ENCODE measurements around the gene FGA. TPM values are rescaled to one million over a fixed set of nuclear protein-coding genes. Genes with fewer than 3 reads are reported as not detected.

Gene FGA
- total and polyA plus RNA-seq, 7 donors: 0.79 to 0.83 TPM; not detected in 5

DNA sequence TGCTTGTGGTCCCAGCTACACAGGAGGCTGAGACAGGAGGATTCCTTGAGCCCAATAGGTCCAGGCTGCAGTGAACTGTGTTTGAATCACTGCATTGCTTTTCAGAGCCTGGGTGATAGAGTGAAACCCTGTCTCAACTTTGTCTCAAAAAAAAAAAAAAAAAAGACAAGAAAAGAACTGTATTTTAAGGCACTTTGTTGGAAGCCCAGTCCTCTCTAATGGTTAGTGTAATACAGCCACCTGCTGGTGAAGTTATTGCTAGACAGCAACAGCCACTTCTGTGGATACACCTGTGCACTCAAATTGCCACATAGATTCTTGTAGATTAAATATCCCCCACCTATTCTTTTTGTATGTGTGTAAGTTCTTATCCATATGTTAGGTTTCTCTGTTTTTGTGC is 32.1 kb upstream of the FGA start:
- Histone ChIP-seq H3K9me3 (no peaks in the 10 kb centered on the region), H3K36me3 (ENCODE audit: insufficient read depth in 1 of 2, low read depth in 1 of 2) (no peaks in the 10 kb centered on the region), H3K4me3 (no peak overlapping the region), H3K27ac (no peak overlapping the region), H3K27me3 (ENCODE audit: insufficient read depth in 3 of 3, low read length in 2 of 3) (peaks cover 0 to 12% (median 0%) of the 10 kb centered on the region in 3 donors), H3K4me1 (peaks cover 4% of the 10 kb centered on the region)
- TF ChIP-seq, protein P1, sequence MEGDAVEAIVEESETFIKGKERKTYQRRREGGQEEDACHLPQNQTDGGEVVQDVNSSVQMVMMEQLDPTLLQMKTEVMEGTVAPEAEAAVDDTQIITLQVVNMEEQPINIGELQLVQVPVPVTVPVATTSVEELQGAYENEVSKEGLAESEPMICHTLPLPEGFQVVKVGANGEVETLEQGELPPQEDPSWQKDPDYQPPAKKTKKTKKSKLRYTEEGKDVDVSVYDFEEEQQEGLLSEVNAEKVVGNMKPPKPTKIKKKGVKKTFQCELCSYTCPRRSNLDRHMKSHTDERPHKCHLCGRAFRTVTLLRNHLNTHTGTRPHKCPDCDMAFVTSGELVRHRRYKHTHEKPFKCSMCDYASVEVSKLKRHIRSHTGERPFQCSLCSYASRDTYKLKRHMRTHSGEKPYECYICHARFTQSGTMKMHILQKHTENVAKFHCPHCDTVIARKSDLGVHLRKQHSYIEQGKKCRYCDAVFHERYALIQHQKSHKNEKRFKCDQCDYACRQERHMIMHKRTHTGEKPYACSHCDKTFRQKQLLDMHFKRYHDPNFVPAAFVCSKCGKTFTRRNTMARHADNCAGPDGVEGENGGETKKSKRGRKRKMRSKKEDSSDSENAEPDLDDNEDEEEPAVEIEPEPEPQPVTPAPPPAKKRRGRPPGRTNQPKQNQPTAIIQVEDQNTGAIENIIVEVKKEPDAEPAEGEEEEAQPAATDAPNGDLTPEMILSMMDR (IDR thresholded peaks at IDR 0.05): peak; percentile 32
- ATAC-seq: no peak
- intact Hi-C loops (cut with DNase I): loop anchor here in 1 of 2 donors (5.0 kb wide), 1 partner anchor 70 kb away; the partner anchor contains the start of gene PLRG1
- DNase-seq: no peak

DNA sequence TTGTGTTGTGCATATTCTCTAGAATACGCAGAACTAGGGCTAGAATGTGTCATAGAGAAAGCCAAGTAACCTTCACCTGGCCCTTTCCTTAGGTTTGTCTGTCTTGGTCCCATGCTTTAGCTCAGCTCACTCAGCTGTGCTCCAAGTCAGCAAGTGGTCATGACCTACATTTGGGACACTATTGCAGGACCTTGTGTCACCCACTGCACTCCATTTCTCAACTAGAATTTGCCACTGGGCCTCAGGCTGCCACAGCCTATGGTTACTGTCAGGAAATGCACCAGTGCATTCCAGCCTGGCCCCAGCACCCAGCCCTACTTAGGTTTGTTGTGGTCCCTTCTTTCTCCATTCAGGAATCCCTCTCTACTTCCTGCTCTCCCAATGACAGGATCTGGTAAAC is 29.6 kb upstream of the FGA start:
- TF ChIP-seq, protein P1 (IDR thresholded peaks at IDR 0.05): no peak
- Histone ChIP-seq H3K4me1 (no peaks in the 10 kb centered on the region), H3K27me3 (ENCODE audit: insufficient read depth in 3 of 3, low read length in 2 of 3) (no peaks in the 10 kb centered on the region), H3K9me3 (no peaks in the 10 kb centered on the region), H3K4me3 (no peak overlapping the region), H3K36me3 (ENCODE audit: insufficient read depth in 1 of 2, low read depth in 1 of 2) (no peaks in the 10 kb centered on the region), H3K27ac (no peak overlapping the region)
- intact Hi-C loops (cut with DNase I): loop anchor here in 1 of 2 donors (5.0 kb wide), 1 partner anchor 68 kb away; the partner anchor contains the start of gene PLRG1
- ATAC-seq (no peak), DNase-seq (no peak)
- 0 to 93% (median 38%) methylated on average over 1 of the region's 1 CpG for WGBS, 3 donors

DNA sequence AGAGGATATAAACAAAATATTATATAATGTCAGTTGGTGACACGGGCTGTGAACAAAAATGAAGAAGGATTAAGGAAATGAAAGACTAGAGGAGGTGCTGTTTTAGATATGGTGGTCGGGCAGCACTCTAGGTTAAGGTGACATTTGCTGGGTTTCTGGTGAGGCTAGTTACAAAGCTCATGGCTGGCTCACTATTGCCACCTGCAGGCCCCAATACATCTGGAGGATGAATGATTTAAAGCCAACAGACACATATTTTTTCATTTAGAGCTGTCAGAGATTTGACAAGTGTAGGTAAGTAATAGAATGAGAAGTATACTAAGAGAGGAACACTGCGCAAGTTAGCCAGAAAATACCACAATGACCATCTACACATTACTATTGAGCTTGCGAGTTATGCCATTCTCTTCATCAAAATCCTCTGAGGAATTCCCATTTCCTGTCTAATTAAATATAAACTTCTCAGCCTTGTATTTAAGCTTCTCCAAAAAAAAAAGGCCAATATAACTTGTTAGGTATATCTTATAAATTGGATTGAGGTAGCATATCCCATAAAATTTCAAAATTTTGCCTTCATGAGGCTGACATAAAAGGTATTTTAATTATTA is 28.3 kb upstream of the FGA start:
- intact Hi-C loops (cut with DNase I): no loop called here
- H3K4me1 ChIP-seq: no peaks in the 10 kb centered on the region
- WGBS, 3 donors: 43 to 46% (median 44%) methylated on average over 4 of the region's 4 CpGs
- H3K36me3 ChIP-seq (ENCODE audit: insufficient read depth in 1 of 2, low read depth in 1 of 2): no peaks in the 10 kb centered on the region
- ATAC-seq (no peak), DNase-seq (no peak)
- H3K27me3 ChIP-seq (ENCODE audit: insufficient read depth in 3 of 3, low read length in 2 of 3): no peaks in the 10 kb centered on the region
- TF ChIP-seq, protein P1 (IDR thresholded peaks at IDR 0.05): peak; percentile 41
- H3K9me3 ChIP-seq: no peaks in the 10 kb centered on the region
- H3K27ac ChIP-seq: no peak overlapping the region
- H3K4me3 ChIP-seq: no peak overlapping the region

DNA sequence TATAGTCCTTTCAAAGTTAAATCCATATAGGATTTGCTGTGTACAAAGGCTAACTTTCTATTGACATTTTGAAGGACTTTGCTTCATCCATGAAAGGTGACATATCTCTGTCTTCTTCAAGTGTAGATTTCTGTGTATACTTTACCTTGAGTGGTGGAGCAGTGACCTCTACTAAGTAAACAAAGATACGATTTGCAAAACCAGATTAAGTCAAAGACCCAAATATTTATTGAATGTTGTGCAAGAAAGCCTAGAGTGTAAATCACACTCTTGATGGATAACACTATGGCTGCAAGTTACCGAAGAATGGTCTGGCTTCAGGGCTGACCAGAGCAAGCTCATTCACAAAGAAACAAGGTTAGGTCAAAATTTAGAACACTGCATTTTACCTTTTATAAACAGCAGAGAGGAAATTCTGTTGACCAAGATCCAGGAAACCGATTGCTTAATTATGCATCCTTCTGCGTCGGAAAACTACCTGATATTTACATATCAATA is 27.3 kb upstream of the FGA start:
- no peaks in the 10 kb centered on the region for H3K4me1 ChIP-seq
- no peak for DNase-seq
- TF ChIP-seq, protein P1 (IDR thresholded peaks at IDR 0.05): no peak
- no peaks in the 10 kb centered on the region for H3K9me3 ChIP-seq
- 70 to 77% (median 71%) methylated on average over 5 of the region's 5 CpGs for WGBS, 3 donors
- no peak for ATAC-seq
- no peaks in the 10 kb centered on the region for H3K36me3 ChIP-seq (ENCODE audit: insufficient read depth in 1 of 2, low read depth in 1 of 2)
- H3K4me3 ChIP-seq: no peak overlapping the region
- intact Hi-C loops (cut with DNase I): no loop called here
- H3K27me3 ChIP-seq (ENCODE audit: insufficient read depth in 3 of 3, low read length in 2 of 3): no peaks in the 10 kb centered on the region
- no peak overlapping the region for H3K27ac ChIP-seq

DNA sequence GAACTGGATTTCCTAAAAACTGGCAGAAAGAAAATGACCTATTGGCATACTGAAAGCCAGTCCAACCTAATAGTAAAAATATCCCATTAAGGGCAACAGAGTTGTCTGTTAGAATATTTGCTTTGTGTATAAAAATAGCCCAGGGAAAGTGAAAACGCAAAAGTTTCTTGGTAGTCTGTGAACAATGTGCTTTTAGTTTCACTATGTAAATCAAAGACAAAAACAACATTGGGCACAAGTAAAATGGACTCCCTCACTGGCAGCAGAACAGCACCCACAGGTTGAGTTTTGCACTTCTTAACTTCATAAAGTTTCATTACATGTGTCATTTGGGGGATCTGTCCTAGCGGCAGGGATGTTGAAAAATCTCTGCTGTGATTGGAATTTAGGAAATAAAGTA is 26.2 kb upstream of the FGA start:
- Histone ChIP-seq H3K4me1 (no peaks in the 10 kb centered on the region), H3K27ac (no peak overlapping the region), H3K27me3 (ENCODE audit: insufficient read depth in 3 of 3, low read length in 2 of 3) (no peaks in the 10 kb centered on the region), H3K9me3 (no peaks in the 10 kb centered on the region), H3K4me3 (no peak overlapping the region), H3K36me3 (ENCODE audit: insufficient read depth in 1 of 2, low read depth in 1 of 2) (no peaks in the 10 kb centered on the region)
- DNase-seq (no peak), ATAC-seq (no peak)
- intact Hi-C loops (cut with DNase I): no loop called here
- 49 to 75% (median 68%) methylated on average over 2 of the region's 2 CpGs for WGBS, 3 donors
- TF ChIP-seq, protein P1 (IDR thresholded peaks at IDR 0.05): no peak
